HG02759 (cell line): Measurements from ENCODE around the gene NHLRC4.
"Not testable (repeated sequence)": the region's sequence is repeated elsewhere in the genome, so short reads cannot be mapped to it uniquely, and the experiment has no call there.

Source experiments
- ATAC-seq: cut with Tn5 transposase; IDR thresholded peaks from one replicate; pipeline ENCODE4 v1.9.1; 2021; ENCODE audit warnings: mild to moderate bottlenecking, moderate library complexity; ENCODE audit not compliant: unreplicated experiment

Gene NHLRC4

GRCh38 chr16:596736-597060 is 29.9 kb downstream of the NHLRC4 start:
- no peak for ATAC-seq

DNA sequence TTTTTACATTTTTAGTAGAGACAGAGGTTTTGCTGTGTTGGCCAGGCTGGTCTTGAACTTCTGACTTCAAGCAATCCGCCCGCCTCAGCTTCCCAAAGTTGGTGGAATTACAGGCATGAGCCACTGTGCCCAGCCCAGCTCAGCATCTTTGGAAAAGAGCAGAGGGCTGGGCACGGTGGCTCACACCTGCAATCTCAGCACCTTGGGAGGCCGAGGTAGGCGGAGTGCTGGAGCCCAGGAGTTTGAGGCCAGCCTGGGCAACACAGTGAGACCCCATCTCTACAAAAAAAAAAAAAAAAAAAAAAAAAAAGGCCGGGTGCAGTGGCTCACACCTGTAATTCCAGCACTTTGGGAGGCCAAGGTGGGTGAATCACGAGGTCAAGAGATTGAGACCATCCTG is 30.9 kb downstream of the NHLRC4 start:
- not testable (repeated sequence) for ATAC-seq

GRCh38 chr16:598823-599739 is 32.3 kb downstream of the NHLRC4 start:
- no peak for ATAC-seq

DNA sequence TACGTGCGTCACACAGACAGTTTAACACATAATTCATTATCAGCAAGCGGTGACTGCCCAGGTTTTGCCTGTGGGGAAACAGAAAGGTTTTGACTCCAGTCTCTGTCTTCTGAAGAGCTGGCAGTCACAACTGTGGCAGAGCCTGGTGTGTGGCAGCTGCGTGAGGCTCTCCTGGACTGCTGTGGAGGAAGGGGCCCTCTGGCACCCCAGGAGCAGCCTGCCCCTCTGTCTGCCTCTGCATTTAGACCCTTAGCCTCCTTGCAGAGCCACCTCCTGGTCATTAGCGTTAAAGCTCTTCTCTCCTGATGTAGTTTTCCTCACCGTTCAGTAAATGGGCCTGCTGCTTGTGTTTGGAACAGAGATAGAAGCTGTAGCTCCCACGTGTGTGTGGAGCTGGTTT is 34.0 kb downstream of the NHLRC4 start:
- ATAC-seq, result no peak

GRCh38 chr16:603933-604332 is 37.1 kb downstream of the NHLRC4 start:
- ATAC-seq, result no peak

DNA sequence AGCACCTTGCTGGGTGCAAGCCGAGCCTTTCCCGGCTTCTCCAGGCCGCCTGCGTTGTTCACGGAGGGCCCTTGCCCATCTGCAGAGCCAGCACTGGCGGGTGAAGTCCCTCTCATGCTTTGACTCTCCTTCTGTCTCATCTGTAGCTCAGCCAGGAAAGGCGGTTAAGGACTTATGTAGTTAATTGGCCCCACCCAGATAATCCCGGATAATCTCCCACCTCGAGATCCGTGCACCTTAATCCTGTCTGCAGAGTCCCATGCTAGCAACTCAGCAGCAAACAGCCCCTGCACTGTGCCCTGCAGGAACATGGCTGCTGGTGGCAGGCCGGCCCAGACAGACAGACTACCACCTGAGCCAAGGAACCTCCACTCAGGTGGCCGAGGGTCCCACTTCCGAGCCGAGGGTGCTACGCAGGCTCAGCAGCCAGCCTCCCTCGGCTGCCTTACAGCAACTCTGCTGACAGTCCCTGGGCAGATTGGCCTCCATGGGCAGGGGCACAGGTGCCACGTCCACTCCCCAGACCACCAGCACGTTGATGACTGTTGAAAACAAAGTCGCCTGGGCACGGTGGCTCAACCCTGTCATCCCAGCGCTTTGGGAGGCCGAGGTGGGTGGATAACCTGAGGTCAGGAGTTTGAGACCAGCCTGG is 40.0 kb downstream of the NHLRC4 start:
- no peak for ATAC-seq

GRCh38 chr16:608019-608418 is 41.2 kb downstream of the NHLRC4 start:
- no peak for ATAC-seq

- no peak for ATAC-seq
These were observed 42.5 kb downstream of the NHLRC4 start for GRCh38 chr16:609316-609715.

- ATAC-seq, result no peak
These were observed 43.2 kb downstream of the NHLRC4 start for GRCh38 chr16:609984-610383.

GRCh38 chr16:610513-611381 is 43.9 kb downstream of the NHLRC4 start:
- ATAC-seq, result no peak

- no peak for ATAC-seq
These were observed 48.3 kb downstream of the NHLRC4 start for GRCh38 chr16:615122-615521.

- ATAC-seq, result no peak
These were observed 50.2 kb downstream of the NHLRC4 start for GRCh38 chr16:616733-617586.

DNA sequence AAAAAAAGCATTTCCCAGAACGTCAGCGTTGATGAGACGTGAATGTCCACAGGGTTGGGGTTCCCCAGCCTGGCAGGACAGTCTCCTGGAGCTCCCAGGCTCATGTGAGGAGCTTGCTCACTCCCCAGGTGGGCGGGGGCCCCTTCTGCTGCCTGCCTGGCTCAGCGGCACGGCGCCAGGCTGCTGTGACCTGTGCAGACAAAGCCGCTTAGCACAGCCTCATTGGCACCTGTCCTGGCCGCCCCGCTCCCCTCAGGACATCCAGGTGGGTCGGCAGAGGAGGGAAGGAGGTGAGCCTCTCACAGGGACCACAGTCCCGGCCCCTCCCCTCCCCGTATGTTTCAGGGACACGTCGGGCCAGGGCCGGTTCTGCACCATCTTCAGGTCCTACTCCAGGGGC is 51.0 kb downstream of the NHLRC4 start:
- no peak for ATAC-seq
